WERI-Rb-1 (cell line): ENCODE measurements around the gene FAM181B.

Source experiments
- DNase-seq: peaks from one replicate; pipeline ENCODE4 v3.0.0-alpha.2; 2020
- H3K27ac ChIP-seq: fragments of 250-450 bp; sonication (Bioruptor Pico); 2 replicates; pipeline ENCODE4 v1.5.1; 2020; ENCODE audit warnings: mild to moderate bottlenecking, moderate library complexity
- H3K27me3 ChIP-seq: fragments of 250-450 bp; sonication (Bioruptor Pico); 2 replicates; pipeline ENCODE4 v1.5.1; 2021; ENCODE audit warnings: mild to moderate bottlenecking, low read depth, moderate library complexity; ENCODE audit not compliant: insufficient read depth, severe bottlenecking
- H3K36me3 ChIP-seq: fragments of 250-450 bp; sonication (Bioruptor Pico); 2 replicates; pipeline ENCODE4 v1.5.1; 2020; ENCODE audit warnings: mild to moderate bottlenecking, moderate library complexity
- H3K4me3 ChIP-seq: 2 replicates; pipeline ENCODE4 v1.5.1; 2011; ENCODE audit warnings: low read depth, mild to moderate bottlenecking, control low read depth, low read length
- H3K9me3 ChIP-seq: fragments of 250-450 bp; sonication (Bioruptor Pico); 2 replicates; pipeline ENCODE4 v1.5.1; 2021; ENCODE audit warnings: mild to moderate bottlenecking, moderate library complexity; ENCODE audit not compliant: severe bottlenecking
- CTCF ChIP-seq: IDR thresholded peaks from 2 replicates; pipeline ENCODE4 v1.5.1; 2011; ENCODE audit warnings: low read depth, mild to moderate bottlenecking, control low read depth, inconsistent platforms, low read length

The FAM181B gene

GRCh38 chr11:82757660-82758357 lies 24.1 kb upstream of the FAM181B start:
- peaks cover 85% of the 10 kb centered on the region for H3K27me3 ChIP-seq
- DNase-seq: no peak
- TF ChIP-seq CTCF: no peak
- no peaks in the 10 kb centered on the region for H3K36me3 ChIP-seq
- no peak overlapping the region for H3K4me3 ChIP-seq
- peaks cover 4% of the 10 kb centered on the region for H3K9me3 ChIP-seq
- H3K27ac ChIP-seq: no peak overlapping the region

GRCh38 chr11:82756765-82757639 lies 23.3 kb upstream of the FAM181B start:
- peak; percentile 12 for DNase-seq
- Histone ChIP-seq H3K27ac (no peak overlapping the region), H3K36me3 (no peaks in the 10 kb centered on the region), H3K9me3 (peaks cover 1% of the 10 kb centered on the region), H3K27me3 (peaks cover 87% of the 10 kb centered on the region), H3K4me3 (no peak overlapping the region)
- no peak for TF ChIP-seq CTCF

- Histone ChIP-seq H3K9me3 (no peaks in the 10 kb centered on the region), H3K27me3 (peaks cover 94% of the 10 kb centered on the region), H3K27ac (no peak overlapping the region), H3K36me3 (no peaks in the 10 kb centered on the region), H3K4me3 (no peak overlapping the region)
- no peak for TF ChIP-seq CTCF
- no peak for DNase-seq
These were observed 20.7 kb upstream of the FAM181B start for GRCh38 chr11:82754410-82754809.

- no peak for DNase-seq
- no peak for TF ChIP-seq CTCF
- no peaks in the 10 kb centered on the region for H3K9me3 ChIP-seq
- no peaks in the 10 kb centered on the region for H3K36me3 ChIP-seq
- peaks cover 94% of the 10 kb centered on the region for H3K27me3 ChIP-seq
- H3K27ac ChIP-seq: no peak overlapping the region
- no peak overlapping the region for H3K4me3 ChIP-seq
These were observed 20.3 kb upstream of the FAM181B start for GRCh38 chr11:82753921-82754320.

GRCh38 chr11:82752801-82753200 lies 19.1 kb upstream of the FAM181B start:
- no peaks in the 10 kb centered on the region for H3K36me3 ChIP-seq
- H3K27me3 ChIP-seq: peaks cover 94% of the 10 kb centered on the region
- no peak for DNase-seq
- TF ChIP-seq CTCF: no peak
- no peak overlapping the region for H3K27ac ChIP-seq
- H3K4me3 ChIP-seq: no peak overlapping the region
- H3K9me3 ChIP-seq: no peaks in the 10 kb centered on the region
